CD4-positive, alpha-beta T cell treated with Interleukin-12 subunit alpha and Interleukin-12 subunit beta, for 1 hour (primary cell): ENCODE measurements around the gene CDCP1.
A peak's percentile ranks its signal among the peaks of the same experiment; 100 is the strongest.
"Not testable (repeated sequence)": the region's sequence is repeated elsewhere in the genome, so short reads cannot be mapped to it uniquely, and the experiment has no call there.

Experiments
- DNase-seq: peaks from one replicate; pipeline ENCODE4 v3.0.0-alpha.2; 2020

CDCP1 gene

GRCh38 chr3:45054196-45054857 is 91.9 kb downstream of the CDCP1 start:
- DNase-seq, result no peak

- not testable (repeated sequence) for DNase-seq
These were observed 92.4 kb downstream of the CDCP1 start for GRCh38 chr3:45053805-45054195.

GRCh38 chr3:45051685-45052084 is 94.5 kb downstream of the CDCP1 start:
- DNase-seq, result no peak

- no peak for DNase-seq
These were observed 96.4 kb downstream of the CDCP1 start for GRCh38 chr3:45049807-45050206.

- DNase-seq, result no peak
These were observed 97.9 kb downstream of the CDCP1 start for GRCh38 chr3:45048244-45048643.

GRCh38 chr3:45043728-45044299 is 102.4 kb downstream of the CDCP1 start:
- no peak for DNase-seq

- no peak for DNase-seq
These were observed 104.0 kb downstream of the CDCP1 start for GRCh38 chr3:45042162-45042561.

GRCh38 chr3:45041666-45042065 is 104.5 kb downstream of the CDCP1 start:
- DNase-seq, result no peak

- DNase-seq, result peak; percentile 93
These were observed 108.3 kb downstream of the CDCP1 start for GRCh38 chr3:45037720-45038455.

- no peak for DNase-seq
These were observed 110.5 kb downstream of the CDCP1 start for GRCh38 chr3:45035441-45036301.

GRCh38 chr3:45034612-45035252 is 111.4 kb downstream of the CDCP1 start:
- DNase-seq, result no peak

- no peak for DNase-seq
These were observed 112.4 kb downstream of the CDCP1 start for GRCh38 chr3:45033791-45034190.
